Endothelial cell of coronary artery (primary cell): ENCODE results near the gene RAB25. TPM values are rescaled to one million over a fixed set of nuclear protein-coding genes. Genes with fewer than 3 reads are reported as not detected.

ENCODE experiments used
- total RNA-seq: library from RNA; depleted of rRNA; stranded (reverse); fragments of >200 nt; gene quantifications from 2 replicates; pipeline ENCODE4 v1.2.3, GENCODE V29; 2014

The RAB25 gene
- not detected in 2 replicates for total RNA-seq

DNA sequence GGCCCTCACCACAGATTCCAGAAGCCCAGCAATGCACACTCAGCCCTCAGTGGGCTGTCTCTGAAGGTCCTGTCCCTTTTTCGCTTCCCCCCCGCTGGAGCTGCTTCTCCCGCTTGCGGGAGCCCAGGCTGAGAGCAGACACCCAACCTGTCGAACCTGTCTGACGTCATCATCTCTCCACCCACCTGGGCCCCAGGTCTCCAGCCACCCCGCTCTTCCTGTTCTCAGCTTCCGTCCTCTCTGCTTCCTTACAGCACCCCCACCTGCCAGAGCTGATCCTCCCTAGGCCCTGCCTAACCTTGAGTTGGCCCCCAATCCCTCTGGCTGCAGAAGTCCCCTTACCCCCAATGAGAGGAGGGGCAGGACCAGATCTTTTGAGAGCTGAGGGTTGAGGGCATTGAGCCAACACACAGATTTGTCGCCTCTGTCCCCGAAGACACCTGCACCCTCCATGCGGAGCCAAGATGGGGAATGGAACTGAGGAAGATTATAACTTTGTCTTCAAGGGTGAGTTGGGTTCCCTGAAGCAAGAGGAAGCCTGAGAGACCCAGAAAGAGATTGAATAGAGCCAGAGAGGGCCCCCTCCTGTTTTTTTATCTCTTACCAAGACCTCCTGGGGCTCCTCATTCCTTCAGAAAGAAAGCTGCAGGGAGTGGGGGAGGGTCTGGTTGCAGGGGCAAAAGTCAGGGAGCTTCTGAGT, at the start of gene RAB25:
Gene RAB25 (plus strand): TSS at position 224 of the 700 bp plus-strand sequence. CDS start 241 bp downstream, at position 465.

DNA sequence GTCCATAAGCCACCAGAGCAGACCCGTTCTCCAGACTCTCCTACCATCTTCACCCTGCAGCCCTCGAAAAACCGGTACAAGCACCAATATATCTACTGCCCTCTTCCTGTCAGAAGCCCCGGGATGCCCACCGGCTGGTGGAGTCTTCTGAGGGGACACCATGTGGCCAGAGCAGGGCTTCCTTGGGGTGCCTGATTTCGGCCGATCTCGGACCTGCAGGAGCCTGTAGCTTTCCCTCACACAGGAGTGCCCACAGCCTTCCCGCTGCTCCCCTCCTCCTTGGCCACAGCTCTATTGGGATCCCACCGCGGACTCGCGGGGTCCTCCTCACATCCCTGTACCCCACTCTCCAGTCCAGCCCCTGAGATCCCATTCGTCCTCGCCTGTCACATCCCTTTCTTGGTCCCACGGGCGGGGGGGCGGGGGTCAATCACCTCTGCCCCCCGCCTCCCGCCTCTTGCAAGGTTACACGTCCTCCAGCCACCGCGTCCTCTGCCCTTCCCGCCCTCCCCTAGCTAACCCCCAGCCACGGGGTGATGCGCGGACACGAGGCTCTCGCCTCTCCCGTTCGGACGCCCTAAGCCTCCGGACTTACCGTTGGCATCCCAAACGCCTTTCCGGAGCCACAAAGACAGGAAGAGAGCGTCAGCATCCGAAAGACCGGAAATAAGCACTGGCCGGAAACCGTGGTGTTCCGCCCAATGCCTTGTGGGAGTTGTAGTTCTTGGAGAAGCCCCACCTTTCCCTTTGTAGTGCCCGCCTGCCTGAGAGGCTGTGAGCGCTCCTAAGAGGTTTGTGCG, 40.5 kb upstream of the RAB25 start, which contains the start of gene SSR2:
Gene SSR2 (minus strand): TSS at position 659 of the 800 bp plus-strand sequence. CDS start 784 bp downstream, outside the sequence.

GRCh38 chr1:156053768-156054499, 7.0 kb upstream of the RAB25 start, which contains the start of gene UBQLN4:
Gene UBQLN4, minus strand, starts transcription at chr1:156053798. Its CDS starts 97 bp downstream, at chr1:156053701.

DNA sequence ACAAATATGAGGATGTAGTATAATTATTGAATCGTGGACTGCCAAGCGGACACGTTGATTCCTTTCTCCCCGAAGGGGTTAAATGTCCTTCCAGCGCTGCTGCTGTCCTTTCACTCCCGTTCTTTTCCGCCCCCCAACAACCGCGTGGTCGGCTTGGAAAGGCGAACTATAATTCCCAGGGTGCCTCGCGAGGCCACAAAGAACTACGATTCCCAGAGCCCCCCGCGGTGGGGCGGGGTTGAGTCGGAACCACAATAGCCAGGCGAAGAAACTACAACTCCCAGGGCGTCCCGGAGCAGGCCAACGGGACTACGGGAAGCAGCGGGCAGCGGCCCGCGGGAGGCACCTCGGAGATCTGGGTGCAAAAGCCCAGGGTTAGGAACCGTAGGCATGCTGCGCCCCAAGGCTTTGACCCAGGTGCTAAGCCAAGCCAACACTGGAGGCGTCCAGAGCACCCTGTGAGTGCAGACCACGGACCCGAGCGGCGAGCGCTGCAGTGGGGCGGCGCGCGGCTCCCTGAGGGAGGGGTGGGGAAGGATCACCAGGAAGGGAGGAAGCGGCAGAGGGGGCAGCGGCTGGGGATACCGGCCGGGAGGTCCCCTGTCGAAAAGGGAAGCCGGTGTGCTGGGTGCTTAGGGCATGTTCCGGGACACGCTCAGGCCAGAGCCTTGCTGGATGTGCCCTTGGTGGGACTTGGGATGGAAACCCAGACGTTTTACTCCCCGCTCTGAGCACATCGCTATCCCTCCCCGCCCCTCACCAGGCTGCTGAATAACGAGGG, 6.3 kb upstream of the RAB25 start, which contains the start of gene LAMTOR2:
Gene LAMTOR2 (plus strand): TSS at position 283 of the 781 bp plus-strand sequence. CDS start 108 bp downstream, at position 391.

DNA sequence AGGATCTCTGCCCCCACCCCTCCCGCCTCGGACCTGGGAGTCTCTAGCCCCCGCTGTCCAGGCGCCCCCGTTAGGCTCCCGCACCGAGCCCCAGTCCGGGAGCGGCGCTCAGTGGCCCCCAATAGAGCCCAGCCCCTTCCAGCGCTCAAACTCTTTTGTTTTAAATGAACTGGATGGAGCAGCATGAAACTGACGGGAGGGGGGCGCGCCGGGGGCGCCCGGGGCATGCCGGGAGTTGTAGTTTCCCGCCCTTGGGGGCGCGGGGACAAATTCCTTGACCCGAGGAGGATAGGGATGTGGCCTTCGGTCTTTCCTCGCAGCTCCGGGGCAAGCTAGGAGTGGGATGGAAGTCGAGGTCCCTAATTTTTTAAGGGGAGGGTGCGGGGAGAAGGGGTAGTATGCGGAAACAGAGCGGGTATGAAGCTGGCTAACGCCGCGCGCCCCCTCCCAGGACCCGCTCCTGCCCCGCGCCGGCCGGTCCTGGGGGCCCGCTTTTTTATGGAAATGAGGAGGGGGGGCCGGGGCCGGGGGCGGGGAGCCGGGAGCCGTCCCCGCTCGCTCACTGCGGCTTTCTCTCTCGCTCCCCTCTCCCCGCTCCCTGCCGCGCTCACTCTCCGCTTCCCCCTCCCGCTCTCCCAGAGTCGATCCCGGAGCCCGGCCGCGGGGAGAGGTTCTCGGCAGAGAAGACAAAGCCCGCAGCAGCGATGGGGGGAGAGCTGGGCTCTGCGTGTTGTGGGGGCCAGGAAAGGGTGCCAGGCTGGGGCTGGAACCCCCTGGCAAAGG, 21.5 kb downstream of the RAB25 start, which contains the start of gene MEX3A:
Gene MEX3A (minus strand): TSS at position 157 of the 783 bp plus-strand sequence. CDS start 467 bp downstream, outside the sequence.

GRCh38 chr1:156114101-156114918, 53.4 kb downstream of the RAB25 start, which contains the start of gene LMNA:
Gene LMNA, plus strand, starts transcription at chr1:156114711. Its CDS starts 208 bp downstream, at chr1:156114919.

Other genes starting within 250 kb of the RAB25 start
- 22.0 and 34.3 TPM in 2 replicates for gene GON4L, start 203.9 kb upstream of the RAB25 start, total RNA-seq
- gene SYT11, start 201.6 kb upstream of the RAB25 start, total RNA-seq: 29.9 and 30.9 TPM in 2 replicates
- 32.8 and 43.3 TPM in 2 replicates for gene RIT1, start 149.8 kb upstream of the RAB25 start, total RNA-seq
- gene KHDC4, start 126.7 kb upstream of the RAB25 start, total RNA-seq: 17.9 and 26.4 TPM in 2 replicates
- gene RXFP4, start 119.5 kb upstream of the RAB25 start, total RNA-seq: not detected in 2 replicates
- 95.6 and 120 TPM in 2 replicates for gene ARHGEF2, start 82.6 kb upstream of the RAB25 start, total RNA-seq
- gene SSR2, start 40.2 kb upstream of the RAB25 start, total RNA-seq: 278 and 411 TPM in 2 replicates
- 17.2 and 17.4 TPM in 2 replicates for gene UBQLN4, start 7.4 kb upstream of the RAB25 start, total RNA-seq
- 71.8 and 96.3 TPM in 2 replicates for gene LAMTOR2, start 6.4 kb upstream of the RAB25 start, total RNA-seq
- 5.6 and 12.3 TPM in 2 replicates for gene MEX3A, start 21.3 kb downstream of the RAB25 start, total RNA-seq
- gene LMNA, start 53.6 kb downstream of the RAB25 start, total RNA-seq: 737 and 1,090 TPM in 2 replicates
- 0.27 and 0.56 TPM in 2 replicates for gene SEMA4A, start 92.4 kb downstream of the RAB25 start, total RNA-seq
- gene SLC25A44, start 132.9 kb downstream of the RAB25 start, total RNA-seq: 8.3 and 10.0 TPM in 2 replicates
- 32.5 and 45.0 TPM in 2 replicates for gene PMF1, start 151.8 kb downstream of the RAB25 start, total RNA-seq
- gene BGLAP, start 181.0 kb downstream of the RAB25 start, total RNA-seq: 0.19 and 0.27 TPM in 2 replicates
- gene PAQR6, start 186.9 kb downstream of the RAB25 start, total RNA-seq: 0.27 and 0.47 TPM in 2 replicates
- gene SMG5, start 221.7 kb downstream of the RAB25 start, total RNA-seq: 48.9 and 61.2 TPM in 2 replicates
- 1.2 and 1.5 TPM in 2 replicates for gene TMEM79, start 223.2 kb downstream of the RAB25 start, total RNA-seq
- 31.9 and 38.0 TPM in 2 replicates for gene GLMP, start 234.5 kb downstream of the RAB25 start, total RNA-seq
- 0.09 TPM in 1 of 2 replicates, not detected in the other for gene VHLL, start 238.1 kb downstream of the RAB25 start, total RNA-seq